A673 (cell line): Measurements from ENCODE around the gene NTRK1.

ENCODE experiments used
- EZH2 ChIP-seq: fragments of 200-600 bp; sonication (generic); IDR thresholded peaks from 2 replicates; pipeline ENCODE4 v1.6.1; 2017; ENCODE audit warnings: borderline replicate concordance, low read depth, mild to moderate bottlenecking, mixed read lengths, antibody characterized with exemption, low read length; ENCODE audit not compliant: poor library complexity, severe bottlenecking
- TF ChIP-seq, protein P1 (sequence below): fragments of 300-800, 200-600 bp; sonication (generic); conservative IDR thresholded peaks from 2 replicates; pipeline ENCODE4 v1.5.1; 2017; ENCODE audit warnings: low read depth, mild to moderate bottlenecking, antibody characterized with exemption, low read length, moderate library complexity, mixed read lengths

DNA sequence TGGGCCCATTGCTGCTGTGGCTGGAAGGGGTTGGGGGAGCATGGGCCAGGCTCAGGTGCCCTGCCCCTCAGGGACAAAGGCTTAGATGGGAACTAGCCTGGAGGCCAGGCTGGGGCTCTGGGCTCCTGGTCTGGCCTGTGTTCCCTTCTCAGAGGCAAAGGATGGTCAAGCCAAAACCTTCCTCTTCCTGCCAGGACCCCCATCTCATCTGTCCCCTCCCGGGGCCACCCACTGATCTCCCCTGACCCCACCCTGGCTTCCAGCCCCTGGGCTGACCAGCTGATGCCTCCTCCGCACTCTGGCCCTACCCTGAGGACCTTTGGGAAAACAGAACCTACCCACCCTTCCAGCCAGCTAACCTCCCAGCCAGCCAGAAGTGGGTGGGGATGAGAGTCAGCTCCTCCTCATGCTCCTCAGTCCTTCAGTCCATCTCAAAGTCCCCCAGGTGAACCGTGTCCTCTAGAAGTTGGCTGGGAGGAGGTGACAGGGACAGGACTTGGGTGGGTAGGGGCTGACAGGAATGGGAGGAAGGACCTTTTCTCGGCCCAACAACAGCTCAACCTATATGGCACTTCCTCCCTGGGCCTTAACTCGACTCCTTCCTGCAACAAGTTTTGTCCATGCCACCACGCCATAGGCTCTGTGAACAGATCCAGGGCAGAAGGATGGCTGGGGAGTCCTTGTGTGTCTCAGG is 40.4 kb downstream of the NTRK1 start:
- TF ChIP-seq, protein P1, sequence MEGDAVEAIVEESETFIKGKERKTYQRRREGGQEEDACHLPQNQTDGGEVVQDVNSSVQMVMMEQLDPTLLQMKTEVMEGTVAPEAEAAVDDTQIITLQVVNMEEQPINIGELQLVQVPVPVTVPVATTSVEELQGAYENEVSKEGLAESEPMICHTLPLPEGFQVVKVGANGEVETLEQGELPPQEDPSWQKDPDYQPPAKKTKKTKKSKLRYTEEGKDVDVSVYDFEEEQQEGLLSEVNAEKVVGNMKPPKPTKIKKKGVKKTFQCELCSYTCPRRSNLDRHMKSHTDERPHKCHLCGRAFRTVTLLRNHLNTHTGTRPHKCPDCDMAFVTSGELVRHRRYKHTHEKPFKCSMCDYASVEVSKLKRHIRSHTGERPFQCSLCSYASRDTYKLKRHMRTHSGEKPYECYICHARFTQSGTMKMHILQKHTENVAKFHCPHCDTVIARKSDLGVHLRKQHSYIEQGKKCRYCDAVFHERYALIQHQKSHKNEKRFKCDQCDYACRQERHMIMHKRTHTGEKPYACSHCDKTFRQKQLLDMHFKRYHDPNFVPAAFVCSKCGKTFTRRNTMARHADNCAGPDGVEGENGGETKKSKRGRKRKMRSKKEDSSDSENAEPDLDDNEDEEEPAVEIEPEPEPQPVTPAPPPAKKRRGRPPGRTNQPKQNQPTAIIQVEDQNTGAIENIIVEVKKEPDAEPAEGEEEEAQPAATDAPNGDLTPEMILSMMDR, result no peak
- no peak for TF ChIP-seq EZH2
